AG08395 (cell line): ENCODE results near the gene TRIO.

Source experiments
- DNase-seq: peaks from one replicate; pipeline ENCODE4 v3.0.0; 2012; ENCODE audit warnings: mixed read lengths, low spot score

TRIO gene

DNA sequence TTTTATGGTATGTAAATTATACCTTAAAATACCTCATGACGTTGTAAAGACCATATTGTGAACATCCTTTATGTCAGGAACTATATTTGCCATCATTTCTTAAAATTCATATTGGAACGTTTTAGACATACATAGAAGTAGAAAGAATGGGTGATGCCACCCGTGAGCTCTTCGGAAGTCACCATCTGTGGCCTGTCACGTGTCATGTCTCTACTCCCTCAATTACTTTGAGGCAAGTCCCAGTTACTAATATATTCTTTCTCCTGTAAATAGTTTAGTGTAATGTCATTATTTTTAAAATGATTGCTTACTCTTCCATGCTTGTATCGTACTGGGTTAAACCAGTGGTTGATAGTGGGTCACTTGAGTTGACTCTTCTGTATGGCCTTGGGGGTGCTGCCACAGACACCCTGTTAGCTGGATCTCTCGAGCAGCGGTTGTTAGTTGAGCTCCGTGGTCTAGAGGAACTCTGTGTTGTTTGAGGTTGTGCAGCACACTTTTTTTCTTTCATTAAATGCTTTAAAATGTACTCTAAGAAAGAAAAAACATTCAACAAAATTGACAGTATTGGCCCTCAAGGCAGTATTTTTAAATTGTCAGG, 66.2 kb downstream of the TRIO start:
- DNase-seq, result no peak

DNA sequence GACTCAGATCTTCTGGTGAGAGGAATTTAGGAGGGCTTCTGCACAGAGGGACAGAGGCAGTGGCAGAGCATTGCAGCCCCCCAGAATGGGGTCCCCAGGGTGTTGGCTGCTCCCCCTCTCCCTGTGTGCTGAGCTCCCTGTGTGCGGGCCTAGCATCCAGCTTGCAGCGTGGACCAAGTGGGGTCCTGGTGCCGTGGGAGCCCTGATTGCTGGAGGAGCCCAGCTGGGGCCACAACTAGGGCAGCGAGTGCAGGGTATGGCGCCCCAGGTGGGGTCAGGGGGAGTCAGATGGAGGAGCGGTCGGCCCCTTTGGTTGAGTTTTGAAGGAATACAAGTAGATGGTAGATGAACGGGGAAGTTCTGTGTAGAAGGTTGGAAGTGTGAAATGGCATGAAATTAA, 66.7 kb downstream of the TRIO start:
- DNase-seq, result no peak

DNA sequence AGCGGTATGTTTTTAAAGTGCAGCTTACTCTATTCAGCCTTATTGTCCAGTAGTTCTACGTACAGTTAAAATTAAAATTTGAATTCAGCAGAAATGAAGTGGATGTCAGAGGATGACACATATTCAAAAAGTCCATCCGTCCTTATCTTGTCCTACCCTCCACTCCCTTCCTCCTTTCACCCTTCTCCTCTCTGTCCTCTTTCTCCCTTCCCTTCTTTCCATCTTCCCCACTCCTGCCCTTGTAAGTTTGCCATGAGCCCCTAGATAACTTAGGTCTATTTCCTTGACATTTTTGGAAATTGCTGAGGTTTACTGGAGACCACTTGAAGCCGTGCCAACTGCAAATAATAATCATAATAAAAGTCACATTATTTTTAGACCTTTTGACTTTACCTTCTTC, 67.6 kb downstream of the TRIO start:
- DNase-seq, result no peak

DNA sequence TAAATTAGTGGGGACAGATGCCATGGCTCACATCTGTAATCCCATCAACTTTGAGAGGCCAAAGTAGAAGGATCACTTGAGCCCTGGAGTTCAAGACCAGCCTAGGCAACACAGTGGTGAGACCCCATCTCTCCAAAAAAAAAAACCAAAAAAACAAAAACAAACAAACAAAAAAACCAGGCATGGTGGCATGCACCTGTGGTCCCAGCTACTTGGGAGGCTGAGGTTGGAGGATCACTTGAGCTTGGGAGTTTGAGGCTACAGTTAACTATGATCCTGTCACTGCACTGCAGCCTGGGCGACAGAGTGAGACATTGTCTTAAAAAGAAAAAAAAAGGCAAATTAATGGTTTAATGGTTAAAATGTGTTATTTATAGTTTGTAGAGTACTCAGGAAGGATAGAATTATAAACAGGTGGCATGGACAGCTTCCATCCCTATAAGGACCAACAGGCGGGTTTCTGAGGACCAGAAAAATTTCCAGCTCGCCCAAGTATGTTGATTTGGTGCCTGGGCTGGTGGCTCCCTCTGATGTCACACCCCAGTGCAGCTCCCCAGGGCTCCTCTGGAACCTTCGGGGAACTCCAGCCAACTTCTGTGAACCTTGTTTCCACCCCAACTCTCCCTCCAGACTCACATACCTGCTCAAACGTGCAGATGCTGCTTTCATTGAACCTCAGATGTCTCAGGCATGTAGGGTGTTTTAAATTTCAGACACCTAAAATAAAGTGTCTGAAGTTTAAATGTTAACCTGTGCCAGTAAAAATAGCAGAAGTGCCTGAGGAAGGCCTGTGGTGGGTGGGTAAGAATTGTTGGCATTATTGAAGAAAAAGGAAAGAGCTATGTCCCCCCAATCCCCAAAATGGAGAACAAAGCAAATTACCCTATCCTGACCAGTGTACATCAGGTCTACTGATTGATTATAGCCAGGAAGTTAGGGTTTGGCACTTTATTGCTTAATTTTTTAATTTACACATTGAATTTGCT, 69.0 kb downstream of the TRIO start:
- no peak for DNase-seq

DNA sequence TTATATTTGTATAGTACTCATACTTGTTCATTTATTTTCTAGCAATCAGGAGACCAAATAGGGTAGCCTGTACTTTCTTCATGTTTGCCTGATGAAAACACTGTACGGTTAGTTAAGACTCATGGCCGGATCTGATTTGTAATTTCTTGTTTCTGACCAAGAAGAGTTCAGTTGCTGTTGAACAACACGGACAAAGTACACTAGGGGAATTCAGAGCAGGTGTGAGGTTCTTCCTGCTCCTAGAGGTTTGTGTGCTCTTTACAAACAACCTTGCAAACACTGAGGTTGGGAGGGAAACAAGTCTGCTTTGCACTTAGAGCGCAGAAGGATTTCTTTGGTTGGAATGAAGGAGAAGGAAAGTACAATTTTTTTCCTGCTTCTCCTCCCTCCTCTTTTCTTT, 69.7 kb downstream of the TRIO start:
- no peak for DNase-seq

DNA sequence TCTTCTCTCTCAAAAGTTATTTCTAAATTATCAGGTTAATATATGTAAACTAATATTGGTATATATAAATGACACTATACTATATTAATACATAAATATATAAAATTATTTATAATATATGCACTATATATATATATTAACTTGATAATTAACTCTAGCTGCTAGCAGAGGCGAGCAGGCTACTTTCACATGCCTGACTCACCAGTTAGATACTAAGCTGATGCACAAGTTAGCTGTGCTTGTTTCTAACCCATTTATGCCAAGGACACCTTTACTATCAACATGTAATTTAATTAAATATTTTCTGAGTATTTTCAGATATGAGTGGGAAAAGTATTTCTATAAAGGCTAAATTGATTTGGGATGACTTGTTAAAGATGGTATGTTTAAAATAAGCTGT, 70.1 kb downstream of the TRIO start:
- DNase-seq, result no peak

DNA sequence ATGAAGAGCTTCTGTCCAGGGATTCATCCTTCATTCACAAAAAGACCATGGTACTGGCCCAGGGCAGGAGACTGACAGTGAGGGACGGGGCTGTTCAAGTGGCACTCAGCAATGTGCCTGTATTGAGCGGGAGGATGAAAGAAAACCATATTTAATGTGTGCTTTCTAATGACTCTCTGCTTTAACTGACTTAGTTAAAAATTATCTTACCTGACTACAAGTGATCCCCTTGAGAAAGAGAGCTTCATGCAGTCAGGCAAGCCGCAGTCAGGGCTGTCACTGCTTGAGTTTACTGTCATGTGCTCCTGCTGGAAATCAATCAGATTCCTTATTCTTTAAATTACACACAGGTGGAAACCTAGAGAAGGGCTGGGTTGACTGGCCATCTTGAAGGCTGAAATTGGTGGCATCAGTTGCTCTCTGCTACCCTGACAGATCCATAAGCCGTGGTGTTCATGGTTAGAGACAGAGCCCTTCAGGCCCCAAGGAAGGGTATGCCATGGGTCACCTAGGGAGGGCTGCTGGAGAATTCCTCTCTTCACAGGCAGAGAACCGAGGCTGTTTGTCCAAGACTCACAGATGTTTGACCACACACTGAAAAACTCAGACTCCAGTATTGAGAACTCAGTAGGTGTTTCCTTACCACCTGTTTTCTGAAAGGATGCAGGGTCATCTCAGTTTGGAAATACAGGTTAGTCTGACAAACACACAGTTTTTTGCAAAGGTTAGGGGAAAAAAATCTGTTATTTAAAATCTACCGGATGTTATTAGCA, 70.9 kb downstream of the TRIO start:
- no peak for DNase-seq

DNA sequence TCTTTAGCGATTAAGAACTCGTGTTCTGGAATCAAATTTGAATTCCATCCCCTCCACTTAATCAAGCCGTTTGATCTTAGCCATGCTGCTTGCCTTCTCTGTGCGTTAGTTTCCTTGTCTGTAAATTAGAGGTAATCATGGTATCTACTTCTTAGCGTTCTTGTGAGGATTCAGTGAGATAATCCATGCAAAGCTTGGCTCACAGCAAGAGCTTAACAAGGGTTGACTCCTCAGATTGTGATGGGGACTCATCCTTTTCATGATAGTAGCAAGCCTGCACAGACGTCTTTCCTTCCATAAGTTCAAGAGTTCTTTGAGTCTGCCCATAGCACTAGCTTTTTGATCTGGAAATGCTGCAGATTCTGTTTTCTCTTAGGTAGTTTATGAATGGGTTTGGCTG, 72.8 kb downstream of the TRIO start:
- no peak for DNase-seq

DNA sequence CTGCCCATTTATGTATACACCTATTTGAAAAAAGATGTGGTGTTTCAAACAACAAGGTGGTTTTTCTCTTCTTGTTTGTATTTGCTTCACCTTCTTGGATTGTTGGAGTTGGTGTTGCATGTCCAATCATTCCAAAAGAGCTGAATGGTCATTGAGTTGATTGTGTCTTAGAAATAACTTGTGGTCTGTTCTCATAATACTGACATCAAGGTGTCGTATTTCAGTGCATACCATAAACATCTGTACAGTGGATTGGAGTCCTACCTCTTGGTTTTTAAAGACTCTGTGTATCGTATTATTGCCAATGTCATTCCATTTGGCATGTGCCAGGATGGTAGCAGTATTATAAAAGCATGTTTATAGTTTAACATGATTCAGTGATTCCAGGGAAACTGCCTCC, 73.2 kb downstream of the TRIO start:
- DNase-seq, result no peak

DNA sequence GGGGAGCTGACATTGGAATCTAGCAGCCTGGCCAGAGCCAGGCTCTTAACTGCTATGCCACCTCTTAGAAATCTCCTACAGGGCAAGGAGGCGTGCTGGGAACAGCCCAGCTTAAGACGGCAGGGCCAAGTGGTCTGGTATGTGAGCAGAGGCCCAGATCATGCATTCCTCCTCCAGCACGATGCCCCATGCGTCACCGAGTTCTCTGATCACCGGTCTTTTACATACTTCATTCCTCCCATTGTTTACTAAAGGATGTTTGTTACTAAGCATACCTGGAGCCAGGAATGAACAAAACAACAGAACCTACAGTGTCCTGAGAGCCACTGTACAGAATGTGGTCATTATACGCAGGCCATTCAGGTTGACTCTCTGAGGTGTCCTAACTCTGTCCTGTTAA, 73.8 kb downstream of the TRIO start:
- no peak for DNase-seq

DNA sequence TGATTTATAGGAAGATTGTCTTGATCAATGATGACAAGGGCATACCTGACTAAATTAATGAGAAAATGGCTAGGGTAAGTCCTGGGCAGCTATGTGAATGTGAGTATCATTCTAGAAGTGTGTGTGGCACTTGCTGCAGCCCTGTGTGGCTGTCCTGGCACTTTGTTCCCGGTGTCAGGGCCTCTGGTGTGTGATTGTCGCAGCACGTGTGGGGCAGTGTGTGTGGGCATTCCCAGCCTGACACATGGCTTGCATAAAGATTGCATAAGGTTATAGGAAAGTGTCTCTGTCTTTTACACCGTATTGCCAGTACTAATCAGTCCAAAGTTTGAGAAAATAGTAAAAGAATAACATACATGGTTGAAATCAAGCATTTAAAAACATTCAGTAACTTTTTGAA, 74.4 kb downstream of the TRIO start:
- DNase-seq, result no peak

DNA sequence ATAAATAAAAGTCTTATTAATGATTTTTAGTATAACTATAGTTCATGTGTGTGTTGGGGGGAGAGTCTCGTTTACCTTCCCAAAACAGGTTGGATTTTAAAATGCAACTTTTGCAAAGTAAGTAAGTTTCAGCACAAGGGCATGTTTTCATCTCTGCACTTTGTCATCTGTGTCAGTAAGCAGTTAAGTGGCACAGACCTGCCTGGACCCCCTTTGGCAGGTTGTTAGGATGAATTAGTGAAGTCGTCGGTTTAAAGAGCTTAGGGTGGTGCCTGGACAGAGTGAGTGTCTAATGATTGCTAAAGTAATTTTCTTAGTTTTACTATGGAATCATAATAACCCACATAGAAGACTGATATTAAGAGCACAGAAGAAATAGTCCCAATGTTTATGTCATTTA, 74.9 kb downstream of the TRIO start:
- DNase-seq, result no peak

DNA sequence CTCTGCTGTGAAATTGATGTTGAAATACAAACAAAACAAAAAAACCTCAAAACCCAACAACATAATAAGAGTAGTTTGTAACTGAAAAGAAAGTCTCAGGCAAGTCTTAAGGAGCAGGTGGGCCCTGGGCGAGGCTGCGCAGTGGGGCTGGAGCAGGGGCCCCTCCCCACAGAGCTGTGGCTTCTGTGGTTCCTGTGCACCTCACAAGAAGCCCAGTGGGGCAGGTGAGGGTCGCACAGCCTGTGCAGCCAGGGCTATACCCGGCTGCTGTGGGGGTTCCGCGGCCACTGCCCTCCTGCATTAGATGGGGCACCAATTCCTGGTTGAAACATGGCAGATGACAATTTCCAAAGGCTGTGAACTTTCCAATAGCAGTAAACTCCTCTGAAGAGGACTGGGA, 75.3 kb downstream of the TRIO start:
- DNase-seq, result no peak

DNA sequence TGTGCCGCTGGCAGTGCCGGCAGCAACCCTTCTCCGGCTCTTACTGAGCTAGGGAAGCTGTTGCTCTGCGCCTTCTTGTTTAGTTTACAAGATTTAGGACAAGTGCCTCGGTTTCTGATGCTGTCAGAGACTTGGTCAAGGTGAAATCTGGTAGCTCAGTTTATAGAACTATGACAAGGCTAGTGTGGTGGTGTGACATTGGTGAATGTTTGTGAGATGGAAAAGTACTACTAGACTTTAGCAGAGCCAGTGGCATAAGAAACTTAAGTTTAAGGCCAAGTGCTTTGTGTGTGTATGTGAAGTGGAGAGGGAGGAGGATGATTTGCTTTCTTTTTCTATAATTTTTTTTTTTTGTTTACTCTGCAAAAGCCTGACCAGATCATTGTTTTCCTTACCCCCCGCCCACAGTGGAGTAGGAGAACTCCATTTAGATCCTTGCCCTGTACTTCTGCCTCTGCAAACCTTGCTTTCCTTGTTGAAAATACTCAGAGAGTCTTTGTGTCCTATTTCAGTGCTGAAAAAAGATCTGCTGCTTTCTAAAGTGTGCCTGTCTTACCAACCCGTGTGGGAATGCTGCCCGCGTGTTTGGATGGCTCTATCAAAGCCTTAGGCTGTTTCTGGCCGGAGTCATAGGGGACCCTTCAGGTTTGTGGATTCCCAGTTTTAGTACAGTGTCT, 75.9 kb downstream of the TRIO start:
- DNase-seq, result no peak

DNA sequence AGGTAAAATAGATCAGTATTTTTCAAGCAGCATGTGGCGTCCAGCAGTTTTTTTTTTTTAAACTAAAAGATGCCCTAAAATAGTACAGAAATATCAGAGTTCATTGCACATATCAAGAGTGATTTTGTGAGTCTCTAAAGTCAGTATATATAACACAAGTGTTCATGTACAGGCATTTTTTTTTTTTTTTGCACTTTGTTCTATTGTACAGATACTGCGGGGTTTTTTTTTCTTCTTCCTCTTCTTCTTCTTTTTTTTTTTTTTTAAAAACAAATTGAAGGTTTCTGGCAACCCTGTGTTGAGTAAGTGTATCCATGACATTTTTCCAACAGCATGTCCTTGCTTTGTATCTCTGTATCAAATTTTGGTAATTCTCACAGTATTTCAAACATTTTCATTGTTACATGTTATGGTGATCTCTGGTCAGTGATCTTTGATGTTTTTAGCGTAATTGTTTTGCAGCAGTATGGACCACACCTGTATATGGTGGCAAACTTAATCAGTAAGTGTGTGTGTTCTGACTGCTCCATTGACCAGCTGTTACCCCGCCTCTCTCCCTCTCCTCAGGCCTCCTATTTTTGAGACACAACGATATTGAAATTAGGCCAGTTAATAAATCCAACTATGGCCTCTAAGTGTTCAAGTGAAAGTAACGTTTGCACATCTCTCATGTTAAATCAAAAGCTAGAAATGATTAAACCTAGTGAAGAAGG, 76.8 kb downstream of the TRIO start:
- no peak for DNase-seq

DNA sequence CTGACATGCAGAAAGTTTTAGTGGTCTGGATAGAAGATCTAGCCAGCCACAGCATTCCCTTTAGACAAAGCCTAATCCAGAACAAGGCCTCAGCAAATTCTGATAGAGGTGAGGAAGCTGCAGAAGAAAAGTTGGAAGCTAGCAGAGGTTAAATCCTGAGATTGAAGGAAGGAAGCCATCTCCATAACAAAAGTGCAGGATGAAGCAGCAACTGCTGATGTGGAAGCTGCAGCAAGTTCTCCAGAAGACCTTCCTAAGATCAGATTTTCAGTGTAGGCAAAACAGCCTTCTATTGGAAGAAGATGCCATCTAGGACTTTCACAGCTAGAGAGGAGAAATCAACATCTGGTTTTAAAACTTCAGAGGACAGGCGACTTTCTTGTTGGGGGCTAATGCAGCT, 77.5 kb downstream of the TRIO start:
- no peak for DNase-seq

DNA sequence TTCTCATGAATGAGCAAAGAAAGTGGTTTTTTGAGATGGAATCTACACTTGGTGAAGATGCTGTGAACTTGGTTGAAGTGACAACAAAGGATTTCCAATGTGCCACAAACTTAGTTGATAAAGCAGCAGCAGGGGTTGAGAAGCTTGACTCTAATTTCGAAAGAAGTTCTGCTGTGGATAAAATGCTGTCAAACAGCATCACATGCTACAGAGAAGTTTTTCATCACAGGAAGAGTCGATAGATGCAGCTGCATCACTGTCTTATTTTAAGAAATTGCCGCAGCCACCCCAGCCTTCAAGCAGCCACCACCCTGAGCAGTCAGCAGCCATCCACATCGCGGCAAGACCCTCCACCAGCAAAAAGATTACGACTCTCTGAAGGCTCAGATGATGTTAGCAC, 78.6 kb downstream of the TRIO start:
- DNase-seq, result no peak

DNA sequence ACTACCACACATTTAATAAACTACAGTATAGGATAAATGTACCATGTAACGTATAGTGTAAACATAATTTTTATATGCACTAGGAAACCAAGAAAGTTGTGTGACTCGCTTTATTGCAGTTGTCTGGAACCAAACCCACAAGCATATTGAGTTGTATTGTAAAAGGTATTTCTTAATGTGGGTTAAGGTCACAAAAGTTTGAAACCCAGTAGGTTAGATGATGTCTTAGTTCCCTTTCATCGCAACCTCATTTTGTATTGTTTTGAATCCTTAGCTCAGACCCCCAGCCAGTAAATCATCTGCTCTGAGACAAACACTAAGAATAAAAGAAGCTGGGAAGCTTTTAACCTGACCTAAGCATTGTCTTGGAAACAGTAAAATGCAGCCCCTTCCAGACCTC, 79.1 kb downstream of the TRIO start:
- no peak for DNase-seq

DNA sequence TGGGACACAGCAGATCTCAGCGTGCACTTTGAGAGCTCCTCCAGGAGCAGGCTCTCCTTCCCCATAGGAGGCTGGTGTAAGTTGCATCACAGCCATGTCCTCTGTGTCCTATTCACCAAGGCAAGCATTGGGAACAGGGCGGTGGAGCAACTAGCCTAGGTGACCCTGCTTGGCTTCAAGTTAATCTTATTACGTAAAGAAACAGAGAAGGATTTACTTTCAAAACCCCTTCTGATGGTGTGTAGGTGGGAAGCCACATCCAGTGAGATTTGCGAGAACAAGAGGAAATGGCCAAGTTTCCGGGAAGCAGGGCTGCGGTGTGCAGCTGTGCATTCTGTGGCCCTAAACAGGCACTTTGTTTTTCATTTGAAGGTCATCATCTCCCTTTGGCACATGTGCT, 80.2 kb downstream of the TRIO start:
- DNase-seq, result no peak

DNA sequence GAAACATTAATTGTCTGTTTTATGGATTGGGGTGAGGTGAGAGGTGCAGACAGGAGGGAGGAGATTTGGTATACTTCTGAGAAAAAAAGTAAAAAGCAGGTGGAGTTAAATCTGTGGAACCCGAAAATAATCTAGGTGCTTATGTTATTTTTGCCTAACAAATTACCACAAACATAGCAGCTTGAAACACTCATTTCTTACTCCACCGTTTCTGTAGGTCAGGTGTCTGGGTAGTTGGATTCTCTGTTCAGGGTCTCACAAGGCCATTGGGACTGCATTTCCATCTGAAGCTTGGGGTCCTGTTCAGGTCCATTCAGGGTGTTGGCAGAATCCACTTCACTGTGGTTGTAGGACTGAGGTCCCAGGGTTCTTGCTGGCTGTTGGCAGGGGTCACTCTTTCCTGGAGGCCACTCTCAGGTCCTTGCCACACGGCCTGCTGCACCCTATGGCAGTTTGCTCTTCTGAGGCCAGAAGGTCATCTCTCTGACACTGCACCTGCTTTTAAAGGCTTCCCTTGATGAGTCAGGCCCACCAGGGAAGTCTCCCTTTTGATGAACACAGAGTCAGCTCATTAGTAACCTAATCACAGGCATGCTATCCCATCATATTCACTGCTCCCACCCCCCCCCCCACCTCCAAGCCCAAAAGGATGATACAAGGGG, 82.2 kb downstream of the TRIO start:
- DNase-seq, result no peak

DNA sequence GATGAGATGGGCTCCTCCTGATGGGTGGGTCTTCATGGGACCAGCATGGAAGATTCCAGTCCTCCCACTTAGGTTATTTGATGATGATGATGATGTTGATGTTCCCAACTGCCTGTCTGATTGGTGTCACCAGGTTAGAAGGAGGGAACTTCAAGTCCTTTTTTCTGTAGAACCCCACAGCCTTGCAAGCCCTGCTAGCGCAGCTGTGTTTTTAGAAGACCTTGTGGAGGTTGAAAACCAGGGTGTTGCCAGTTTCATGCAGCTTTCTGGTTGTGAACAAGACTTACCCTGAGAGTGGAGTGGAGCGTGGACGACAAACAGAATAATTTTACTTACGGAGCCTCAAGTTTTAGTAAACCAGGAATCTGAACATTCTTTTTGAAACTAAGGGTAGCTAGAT, 83.0 kb downstream of the TRIO start:
- DNase-seq, result no peak
